Hematopoietic multipotent progenitor cell treated with erythropoietin and hydrocortisone succinate and interleukin-3 and kit ligand, for 15 days (in vitro differentiated cells): ENCODE data around the gene ORM1.
"Not testable (repeated sequence)": the region's sequence is repeated elsewhere in the genome, so short reads cannot be mapped to it uniquely, and the experiment has no call there.

Experiments
- DNase-seq: peaks from one replicate; pipeline ENCODE4 v3.0.0-alpha.2; 2015; ENCODE audit warnings: low spot score

Gene ORM1

GRCh38 chr9:114322831-114323531 lies at the start of gene ORM1:
Gene ORM1 (plus strand): TSS chr9:114323098. CDS start chr9:114323134, 36 bp downstream.
- DNase-seq: not testable (repeated sequence)

GRCh38 chr9:114273461-114273881 lies 49.4 kb upstream of the ORM1 start:
- no peak for DNase-seq

DNA sequence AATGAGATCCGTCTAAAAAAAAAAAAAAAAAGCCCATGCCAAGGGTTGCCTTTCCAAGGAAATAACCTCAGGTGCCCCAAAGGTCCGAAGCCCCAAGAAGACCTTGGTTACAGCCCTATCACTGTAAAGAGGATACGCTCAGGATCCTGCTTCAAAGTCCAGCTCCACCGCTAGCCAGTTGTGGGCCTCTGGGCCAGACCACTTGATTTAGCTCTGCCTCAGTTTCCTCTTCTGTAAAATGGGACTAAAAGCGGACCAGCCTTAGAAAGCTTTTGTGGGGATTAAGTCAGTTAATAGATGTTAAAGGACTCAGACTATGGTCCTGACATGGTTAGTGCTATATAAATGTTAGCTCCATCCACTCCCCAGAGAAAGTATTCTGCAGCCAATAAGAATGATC lies 48.7 kb upstream of the ORM1 start:
- no peak for DNase-seq

DNA sequence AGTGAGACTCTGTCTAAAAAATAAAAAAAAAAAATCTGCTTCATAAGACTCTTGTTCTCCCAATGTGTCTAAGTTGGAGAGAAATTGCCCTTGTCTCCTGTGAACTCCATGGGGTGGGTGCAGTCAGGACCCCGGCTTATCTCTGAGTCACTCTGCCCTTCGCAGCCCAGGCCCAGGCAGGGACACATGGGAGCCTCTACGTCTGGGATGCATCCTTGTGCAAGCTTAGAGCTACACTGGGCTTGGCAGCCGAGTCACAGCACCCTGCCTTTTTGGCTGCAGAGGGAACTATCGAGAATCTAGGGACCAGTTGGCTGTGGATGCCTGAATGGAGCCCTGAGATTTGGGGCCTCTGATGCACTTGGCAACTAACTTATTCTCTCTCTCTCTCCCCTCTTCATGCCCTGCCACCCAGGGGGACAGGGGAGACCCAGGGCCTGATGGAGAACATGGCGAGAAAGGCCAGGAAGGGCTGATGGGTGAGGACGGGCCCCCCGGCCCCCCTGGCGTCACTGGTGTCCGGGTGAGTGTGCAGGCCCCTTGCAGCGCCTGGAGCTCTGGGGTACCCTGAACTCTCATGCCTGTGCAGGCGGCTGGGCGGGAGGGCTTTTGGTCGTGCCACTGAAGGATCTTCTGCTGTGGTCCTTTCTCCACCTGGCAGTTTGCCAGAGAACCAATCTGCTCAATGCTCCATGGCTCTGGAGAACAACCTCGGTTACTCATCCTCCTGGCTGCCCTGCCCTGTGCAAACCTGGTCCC lies 47.5 kb upstream of the ORM1 start:
- DNase-seq: no peak

GRCh38 chr9:114276908-114277821 lies 45.7 kb upstream of the ORM1 start:
- DNase-seq: no peak

DNA sequence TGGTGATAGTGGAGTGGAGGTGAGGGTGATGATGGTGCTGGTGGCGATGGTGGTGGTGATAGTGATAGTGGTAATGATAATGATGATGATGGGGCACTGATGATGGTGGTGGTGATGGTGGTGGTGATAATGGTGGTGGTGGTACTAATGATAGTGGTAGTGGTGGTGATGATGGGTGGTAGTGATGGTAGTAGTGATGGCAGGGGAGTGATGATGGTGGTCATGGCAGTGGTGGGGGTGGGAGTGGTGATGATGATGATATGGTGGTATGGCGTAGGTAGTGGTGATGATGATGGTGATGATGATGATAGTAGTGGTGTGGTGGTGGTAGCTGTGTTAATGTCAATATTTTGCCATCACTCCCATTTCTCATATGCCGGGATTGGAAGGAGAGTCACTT lies 44.5 kb upstream of the ORM1 start:
- no peak for DNase-seq

GRCh38 chr9:114278881-114279570 lies 43.9 kb upstream of the ORM1 start:
- DNase-seq: no peak

DNA sequence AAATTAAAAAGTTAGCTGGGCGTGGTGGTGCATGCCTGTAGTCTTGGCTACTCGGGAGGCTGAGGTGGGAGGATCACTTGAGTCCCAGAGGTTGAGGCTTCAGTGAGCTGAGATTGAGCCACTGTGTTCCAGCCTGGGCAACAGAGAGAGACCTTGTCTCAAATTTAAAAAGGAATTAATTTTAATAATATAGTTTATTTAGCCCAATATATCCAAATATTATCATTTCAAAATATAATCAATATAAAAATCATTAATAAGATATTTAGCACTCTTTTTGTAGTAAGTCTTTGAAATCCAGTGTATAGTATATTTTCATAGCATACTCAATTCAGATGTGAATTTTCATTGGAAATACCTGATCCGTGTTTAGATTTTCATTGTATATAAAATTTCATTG lies 43.2 kb upstream of the ORM1 start:
- no peak for DNase-seq

DNA sequence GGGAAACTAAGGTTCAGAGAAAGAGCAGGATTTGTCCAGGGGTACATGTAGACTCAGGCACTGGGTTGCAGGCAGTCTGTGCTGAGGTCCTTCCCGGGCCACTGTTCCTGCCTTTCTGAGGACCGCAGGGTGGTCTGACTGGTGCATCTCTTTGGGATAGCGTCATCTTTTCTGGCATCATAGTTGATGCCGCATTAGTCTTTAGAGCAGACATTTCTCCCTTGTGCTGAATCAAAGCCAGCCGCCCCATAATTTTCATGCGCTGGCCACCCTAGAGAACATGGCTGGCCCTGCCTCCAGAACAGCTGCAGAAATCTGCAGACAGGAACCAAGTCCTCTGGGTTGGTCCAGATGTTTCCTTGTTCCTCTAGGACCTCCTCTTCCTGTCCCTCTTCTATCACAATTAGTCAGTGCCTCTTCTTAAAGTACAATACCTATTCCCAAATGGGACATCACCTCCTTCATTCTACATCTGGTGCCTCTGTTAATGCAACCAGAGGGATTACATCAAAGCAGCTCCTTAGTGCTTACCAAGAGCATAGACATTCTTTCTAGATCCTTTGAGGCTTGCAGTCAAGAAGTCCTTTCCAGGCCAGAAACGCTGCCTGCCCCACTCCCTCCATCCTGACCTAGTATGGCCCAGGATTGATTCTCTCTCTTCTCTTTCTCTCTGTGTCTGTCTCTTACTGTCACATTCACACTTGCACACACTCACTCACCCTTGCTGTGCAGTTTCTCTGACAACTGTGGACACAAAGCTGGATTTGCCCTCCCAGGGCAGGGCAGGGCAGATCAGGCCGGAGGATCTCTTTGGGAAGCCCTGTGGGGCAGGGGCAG lies 42.0 kb upstream of the ORM1 start:
- DNase-seq: no peak

DNA sequence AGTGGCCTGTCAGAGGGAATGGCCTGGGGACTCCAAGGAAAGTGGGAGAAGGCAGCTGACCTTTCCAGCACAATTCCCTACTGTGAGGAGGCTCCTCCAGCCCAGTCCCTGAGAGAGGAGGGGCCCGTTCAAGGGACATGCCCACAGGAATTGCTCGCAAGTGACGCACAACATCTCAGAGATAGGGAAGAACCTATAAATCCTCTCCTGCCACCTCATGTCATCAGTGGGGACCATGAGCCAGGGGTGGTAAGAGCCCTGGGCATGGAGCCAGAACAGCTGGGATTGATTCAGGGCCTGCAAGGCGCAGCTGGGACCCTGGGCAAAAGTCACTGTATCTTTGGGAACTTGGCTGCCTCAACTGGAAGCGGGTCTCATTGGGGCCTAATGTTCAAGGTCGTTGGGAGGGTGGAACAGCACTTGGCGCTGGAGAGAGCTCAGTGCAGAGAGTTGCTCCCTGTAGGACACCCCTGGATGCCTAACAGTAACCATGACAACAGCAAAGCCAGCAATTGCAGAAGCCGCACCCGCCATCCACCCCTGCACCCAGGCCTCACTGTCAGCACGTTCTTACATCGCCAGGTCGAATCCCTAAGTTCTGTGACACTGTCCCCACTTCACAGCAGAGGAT lies 41.3 kb upstream of the ORM1 start:
- no peak for DNase-seq

GRCh38 chr9:114282104-114282485 lies 40.8 kb upstream of the ORM1 start:
- DNase-seq: no peak

DNA sequence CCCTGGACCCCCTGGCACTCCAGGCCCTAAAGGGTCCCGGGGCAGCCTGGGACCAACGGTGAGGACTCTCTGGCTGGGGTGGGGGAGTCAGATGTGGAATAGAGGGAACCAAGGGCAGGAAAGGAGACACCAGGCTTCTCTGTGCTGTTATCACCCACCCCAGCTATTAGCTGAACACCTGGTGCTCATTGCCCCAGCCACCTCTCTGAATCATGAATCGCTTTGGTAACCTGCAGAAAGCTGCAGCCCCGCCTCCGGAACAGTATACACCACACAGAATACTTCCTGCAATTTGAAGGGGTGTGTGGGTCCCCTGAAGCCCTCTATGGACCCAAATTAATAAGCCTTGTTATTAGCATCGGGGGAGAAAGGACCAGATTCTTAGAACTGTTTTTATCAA lies 40.4 kb upstream of the ORM1 start:
- DNase-seq: no peak

- DNase-seq: no peak
These were observed 40.0 kb upstream of the ORM1 start for GRCh38 chr9:114282926-114283325.

GRCh38 chr9:114283551-114284111 lies 39.3 kb upstream of the ORM1 start:
- no peak for DNase-seq

GRCh38 chr9:114284316-114285060 lies 38.4 kb upstream of the ORM1 start:
- no peak for DNase-seq

- DNase-seq: no peak
These were observed 37.6 kb upstream of the ORM1 start for GRCh38 chr9:114285166-114285867.

DNA sequence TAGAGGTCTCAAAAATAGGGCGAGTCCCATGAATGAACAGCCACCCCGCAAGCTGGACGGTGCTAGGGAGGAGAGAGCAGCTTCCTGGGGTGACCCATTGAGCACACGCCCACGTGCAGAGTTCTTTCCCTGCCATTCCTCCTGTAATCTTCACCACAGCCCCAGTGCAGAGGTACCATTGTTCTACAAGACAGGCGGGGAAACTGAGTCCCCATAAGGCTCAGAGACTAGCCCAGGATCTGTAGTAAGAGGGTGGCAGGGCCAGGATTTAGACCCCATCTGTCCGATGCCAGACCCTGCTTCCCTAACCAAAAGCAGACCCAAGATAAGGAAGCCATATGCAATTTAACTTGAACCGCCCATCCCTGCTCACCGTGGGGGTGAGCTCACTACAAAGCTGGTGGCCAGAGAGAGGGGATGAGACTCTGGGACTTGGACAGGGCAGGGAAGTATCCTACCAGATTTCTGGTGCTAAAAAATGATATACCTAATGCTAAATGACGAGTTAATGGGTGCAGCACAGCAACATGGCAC lies 36.7 kb upstream of the ORM1 start:
- no peak for DNase-seq

- no peak for DNase-seq
These were observed 35.7 kb upstream of the ORM1 start for GRCh38 chr9:114287001-114287762.
